PFSK-1 (cell line): ENCODE data around the gene MET.

Experiments used
- POLR2AphosphoS5 ChIP-seq: IDR thresholded peaks from 2 replicates; pipeline ENCODE4 v1.6.1; 2012; ENCODE audit warnings: low read depth, mild to moderate bottlenecking, control low read depth, low read length, moderate library complexity
- REST ChIP-seq, 2 experiments: IDR thresholded peaks; 2 replicates each; pipeline versions ENCODE4 v1.6.1 to v1.8.0; 2011 to 2012; ENCODE audit warnings: low read depth in 2 of 2, low read length in 2 of 2, control low read depth in 1 of 2, inconsistent platforms in 1 of 2, mild to moderate bottlenecking in 1 of 2, moderate library complexity in 1 of 2; ENCODE audit not compliant: insufficient read depth in 1 of 2
- SIN3A ChIP-seq: IDR thresholded peaks from 2 replicates; pipeline ENCODE4 v1.6.1; 2012; ENCODE audit warnings: mild to moderate bottlenecking, low read length, moderate library complexity, borderline replicate concordance; ENCODE audit not compliant: insufficient read depth
- TAF1 ChIP-seq: IDR thresholded peaks from 2 replicates; pipeline ENCODE4 v1.6.1; 2012; ENCODE audit warnings: low read length, control low read depth, borderline replicate concordance; ENCODE audit not compliant: insufficient read depth

GRCh38 chr7:116766881-116767280 is 94.9 kb downstream of the MET start:
- no peak for TF ChIP-seq REST (IDR thresholded peaks at IDR 0.05; ENCODE audit: insufficient read depth in 1 of 2, low read depth in 2 of 2, low read length in 2 of 2)
- TF ChIP-seq POLR2AphosphoS5 = no peak
- TF ChIP-seq TAF1 = no peak
- no peak for TF ChIP-seq SIN3A
